DOHH2 (cell line): Measurements from ENCODE around the gene DHRS4.

Source experiments
- EZH2phosphoT487 ChIP-seq: fragments of 200-600 bp; sonication (generic); IDR thresholded peaks from 2 replicates; pipeline ENCODE4 v1.6.1; 2017; ENCODE audit warnings: borderline replicate concordance, mild to moderate bottlenecking, antibody characterized with exemption, low read length, moderate library complexity, mixed read lengths
- TF ChIP-seq, protein P1 (sequence below): fragments of 200-600 bp; sonication (generic); IDR thresholded peaks from one replicate; pipeline ENCODE4 v1.5.1; 2014; ENCODE audit warnings: antibody characterized with exemption, mild to moderate bottlenecking, low read depth, low read length; ENCODE audit not compliant: poor library complexity, severe bottlenecking

DNA sequence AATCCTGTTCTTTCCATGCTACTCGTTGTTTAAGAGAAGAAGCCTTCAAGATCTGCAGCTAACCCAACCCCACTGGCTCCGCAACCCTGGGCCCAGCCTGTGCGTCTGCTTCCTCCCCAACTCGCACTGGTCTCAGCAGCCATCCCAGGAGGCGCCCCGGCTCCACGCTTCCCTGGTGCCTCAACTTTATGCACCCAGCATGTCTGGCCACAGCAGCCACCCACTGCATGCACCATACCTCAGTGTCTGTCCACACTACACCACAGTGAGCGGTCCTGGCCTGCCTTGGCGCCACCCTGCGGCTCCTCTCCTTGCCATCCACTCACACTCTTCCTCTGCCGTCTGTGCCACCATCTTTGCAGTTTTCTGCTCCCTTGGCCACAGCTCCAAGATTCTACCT lies 27.0 kb upstream of the DHRS4 start:
- TF ChIP-seq, protein P1, sequence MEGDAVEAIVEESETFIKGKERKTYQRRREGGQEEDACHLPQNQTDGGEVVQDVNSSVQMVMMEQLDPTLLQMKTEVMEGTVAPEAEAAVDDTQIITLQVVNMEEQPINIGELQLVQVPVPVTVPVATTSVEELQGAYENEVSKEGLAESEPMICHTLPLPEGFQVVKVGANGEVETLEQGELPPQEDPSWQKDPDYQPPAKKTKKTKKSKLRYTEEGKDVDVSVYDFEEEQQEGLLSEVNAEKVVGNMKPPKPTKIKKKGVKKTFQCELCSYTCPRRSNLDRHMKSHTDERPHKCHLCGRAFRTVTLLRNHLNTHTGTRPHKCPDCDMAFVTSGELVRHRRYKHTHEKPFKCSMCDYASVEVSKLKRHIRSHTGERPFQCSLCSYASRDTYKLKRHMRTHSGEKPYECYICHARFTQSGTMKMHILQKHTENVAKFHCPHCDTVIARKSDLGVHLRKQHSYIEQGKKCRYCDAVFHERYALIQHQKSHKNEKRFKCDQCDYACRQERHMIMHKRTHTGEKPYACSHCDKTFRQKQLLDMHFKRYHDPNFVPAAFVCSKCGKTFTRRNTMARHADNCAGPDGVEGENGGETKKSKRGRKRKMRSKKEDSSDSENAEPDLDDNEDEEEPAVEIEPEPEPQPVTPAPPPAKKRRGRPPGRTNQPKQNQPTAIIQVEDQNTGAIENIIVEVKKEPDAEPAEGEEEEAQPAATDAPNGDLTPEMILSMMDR, result no peak
- no peak for TF ChIP-seq EZH2phosphoT487
